GM21515 (cell line): ENCODE data around the gene ZNF214.

Experiments used
- ATAC-seq: cut with Tn5 transposase; IDR thresholded peaks from one replicate; pipeline ENCODE4 v1.9.1; 2021; ENCODE audit not compliant: unreplicated experiment

ZNF214 gene

GRCh38 chr11:7020183-7020917, at the start of gene ZNF214, which contains the start of gene NLRP14:
ZNF214 (minus strand) TSS chr11:7020346; CDS start chr11:7002835, 17,511 bp downstream.
NLRP14 (plus strand) TSS chr11:7020479; CDS start chr11:7038587, 18,108 bp downstream.
- no peak for ATAC-seq

GRCh38 chr11:7062534-7062933, 42.4 kb upstream of the ZNF214 start:
- no peak for ATAC-seq

GRCh38 chr11:7060868-7061267, 40.7 kb upstream of the ZNF214 start:
- no peak for ATAC-seq

GRCh38 chr11:7057641-7058040, 37.5 kb upstream of the ZNF214 start:
- ATAC-seq, result no peak

- ATAC-seq, result no peak
Measured at GRCh38 chr11:7056828-7057513, 36.8 kb upstream of the ZNF214 start.

- ATAC-seq, result no peak
Measured at GRCh38 chr11:7050191-7050590, 30.0 kb upstream of the ZNF214 start.

GRCh38 chr11:7046474-7047175, 26.5 kb upstream of the ZNF214 start:
- ATAC-seq, result no peak

- ATAC-seq, result no peak
Measured at GRCh38 chr11:7034019-7034418, 13.9 kb upstream of the ZNF214 start.

- ATAC-seq, result no peak
Measured at GRCh38 chr11:7032692-7033091, 12.5 kb upstream of the ZNF214 start.

- no peak for ATAC-seq
Measured at GRCh38 chr11:7031471-7031871, 11.3 kb upstream of the ZNF214 start.

- no peak for ATAC-seq
Measured at GRCh38 chr11:7030836-7031235, 10.7 kb upstream of the ZNF214 start.

GRCh38 chr11:7028141-7028540, 8.0 kb upstream of the ZNF214 start:
- ATAC-seq, result no peak

- no peak for ATAC-seq
Measured at GRCh38 chr11:7021318-7021717, 1.2 kb upstream of the ZNF214 start.

- no peak for ATAC-seq
Measured at GRCh38 chr11:7019500-7020182, 505 bp downstream of the ZNF214 start.

GRCh38 chr11:7016011-7016410, 4.1 kb downstream of the ZNF214 start:
- ATAC-seq, result no peak

- no peak for ATAC-seq
Measured at GRCh38 chr11:7014118-7014517, 6.0 kb downstream of the ZNF214 start.

- ATAC-seq, result no peak
Measured at GRCh38 chr11:7004482-7004881, 15.7 kb downstream of the ZNF214 start.

GRCh38 chr11:6995703-6996102, 24.4 kb downstream of the ZNF214 start:
- ATAC-seq, result no peak

GRCh38 chr11:6992457-6993417, 27.4 kb downstream of the ZNF214 start:
- ATAC-seq, result no peak

GRCh38 chr11:6992026-6992425, 28.1 kb downstream of the ZNF214 start:
- no peak for ATAC-seq
